Measurements from ENCODE around the gene SLC25A38.

SLC25A38 gene

DNA sequence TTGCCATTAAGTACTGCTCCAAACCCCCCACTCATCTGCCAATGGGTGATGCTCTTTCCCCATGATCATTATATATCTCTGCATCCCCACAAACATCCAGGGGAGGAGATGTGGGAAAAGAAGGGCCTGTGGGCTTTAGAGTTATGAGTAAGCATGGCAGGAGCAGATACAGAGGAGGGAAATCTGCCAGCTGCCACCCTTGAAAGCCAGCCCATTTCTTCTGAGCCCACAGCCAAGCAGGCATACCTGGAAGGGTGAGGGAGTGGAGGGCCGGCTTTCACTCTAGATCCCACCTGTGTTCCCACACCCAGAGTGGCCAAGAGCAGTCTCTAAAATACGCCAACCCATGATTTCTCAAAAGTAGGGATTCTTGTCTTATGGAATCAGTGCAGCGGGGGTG, 1.7 kb upstream of the SLC25A38 start:
- TF ChIP-seq CTCF (IDR thresholded peaks at IDR 0.05): no peak

GRCh38 chr3:39383881-39384664, 903 bp downstream of the SLC25A38 start:
- no peak for TF ChIP-seq CTCF (IDR thresholded peaks at IDR 0.05)

GRCh38 chr3:39384665-39385000, 1.5 kb downstream of the SLC25A38 start:
- no peak for TF ChIP-seq CTCF (IDR thresholded peaks at IDR 0.05)

DNA sequence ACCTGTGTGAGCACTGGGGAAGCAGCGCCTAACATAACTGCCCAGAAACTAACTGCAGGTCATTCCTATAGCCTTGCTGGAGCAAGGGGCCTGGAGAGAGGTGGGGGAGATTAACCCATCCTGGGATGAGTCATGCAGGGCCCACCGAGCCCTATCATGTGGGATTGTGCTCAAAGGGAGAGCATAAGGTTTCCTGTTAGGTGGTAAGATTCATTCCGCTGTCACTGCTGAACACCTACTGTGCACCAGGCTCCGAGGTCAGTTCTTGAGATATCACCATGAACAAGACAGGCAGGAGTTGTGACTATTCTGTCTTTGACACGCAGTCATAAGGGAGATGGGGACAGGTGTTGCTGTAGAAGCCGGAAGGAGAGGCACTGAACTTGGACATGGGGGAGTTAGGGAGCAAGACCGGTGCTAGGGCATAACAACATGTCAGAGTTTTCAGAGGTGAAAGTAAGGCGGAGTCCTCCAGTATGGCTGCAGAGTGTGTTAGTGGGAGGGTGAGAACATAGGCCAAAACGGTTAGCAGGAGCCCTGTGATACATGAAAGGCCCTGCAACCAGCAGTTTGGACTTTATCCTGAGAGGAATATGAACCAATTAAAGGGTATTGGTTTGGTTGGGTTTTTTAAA, 2.4 kb downstream of the SLC25A38 start:
- no peak for TF ChIP-seq CTCF (IDR thresholded peaks at IDR 0.05)

GRCh38 chr3:39386318-39386717, 3.1 kb downstream of the SLC25A38 start:
- TF ChIP-seq CTCF (IDR thresholded peaks at IDR 0.05): no peak

DNA sequence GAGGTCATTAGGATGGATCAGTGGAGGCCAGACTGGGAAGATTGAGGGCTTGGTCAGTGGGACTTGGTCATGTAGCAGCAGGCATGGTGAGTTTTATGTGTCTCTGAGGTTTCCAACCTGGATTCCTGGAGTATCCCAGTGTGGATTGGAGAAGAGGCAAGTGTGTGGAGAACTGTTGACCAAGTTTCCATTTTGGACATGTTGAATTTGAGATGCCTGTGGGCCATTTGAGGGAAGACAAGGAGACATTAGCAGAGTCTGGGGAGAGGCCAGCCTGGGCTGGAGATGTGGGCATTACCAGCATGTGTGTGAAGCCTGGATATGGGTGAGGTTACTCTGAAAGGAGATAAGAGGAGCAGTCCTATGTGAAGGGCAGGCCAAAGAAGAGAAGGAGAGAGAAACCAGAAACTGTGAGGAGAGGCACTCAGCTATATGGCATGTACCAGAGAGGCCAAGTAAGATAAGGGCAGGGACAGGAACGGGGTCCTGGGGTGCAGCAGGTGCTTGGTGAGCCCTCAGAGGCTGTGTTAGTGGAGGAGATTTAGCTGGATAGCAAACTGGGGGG, 4.3 kb downstream of the SLC25A38 start:
- no peak for TF ChIP-seq CTCF (IDR thresholded peaks at IDR 0.05)

GRCh38 chr3:39388153-39388552, 5.0 kb downstream of the SLC25A38 start:
- no peak for TF ChIP-seq CTCF (IDR thresholded peaks at IDR 0.05)
